Activated T-cell treated with anti-CD3 and anti-CD28 coated beads for 1 hour (primary cell): Measurements from ENCODE around the gene POLE4.

ENCODE experiments used
- DNase-seq: peaks from one replicate; pipeline ENCODE4 v3.0.0-alpha.2; 2020; ENCODE audit warnings: low read depth

Gene POLE4

GRCh38 chr2:74991977-74992376 is 33.5 kb downstream of the POLE4 start:
- no peak for DNase-seq

- no peak for DNase-seq
Observed at GRCh38 chr2:74999468-74999867, 41.0 kb downstream of the POLE4 start.

DNA sequence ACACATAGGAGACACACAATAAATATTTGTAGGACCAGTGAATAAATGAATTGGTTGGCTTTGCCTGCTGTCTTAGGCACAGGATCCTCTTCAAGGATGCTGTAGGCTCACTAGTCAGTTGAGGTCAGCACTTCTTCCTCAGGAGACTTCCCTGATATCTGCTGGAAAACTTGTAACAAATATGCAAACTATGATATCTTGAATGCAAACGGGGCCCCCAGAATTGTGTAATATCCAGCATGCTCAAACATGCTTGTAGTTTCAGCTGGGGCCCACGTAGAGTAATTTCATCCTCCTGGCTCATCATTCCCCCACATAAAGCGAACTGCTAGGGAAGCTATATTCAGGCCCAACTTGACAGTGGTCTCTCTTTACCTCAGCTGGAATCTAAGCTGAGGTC is 43.6 kb downstream of the POLE4 start:
- DNase-seq: no peak

GRCh38 chr2:75003276-75003675 is 44.8 kb downstream of the POLE4 start:
- DNase-seq: no peak

DNA sequence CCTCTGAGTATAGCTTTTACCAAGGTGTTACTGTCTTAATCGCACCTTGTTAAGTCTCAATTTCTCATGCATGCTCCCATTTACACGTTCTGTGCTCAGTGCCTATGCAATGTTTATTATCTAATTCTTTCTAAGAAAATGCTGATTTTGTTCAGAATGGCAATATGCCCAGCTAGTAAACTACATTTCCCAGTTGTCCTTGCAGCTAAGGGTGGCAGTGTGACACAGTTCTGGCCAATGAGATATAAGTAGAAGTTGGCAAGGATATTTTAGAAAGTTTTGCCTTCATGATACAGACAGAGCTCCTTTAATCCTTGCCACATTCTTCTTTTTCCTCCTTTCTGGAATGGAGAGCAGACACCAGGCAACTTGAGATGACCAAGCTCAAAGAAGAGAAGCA is 45.3 kb downstream of the POLE4 start:
- no peak for DNase-seq

- DNase-seq: no peak
Observed at GRCh38 chr2:75006041-75006440, 47.6 kb downstream of the POLE4 start.

DNA sequence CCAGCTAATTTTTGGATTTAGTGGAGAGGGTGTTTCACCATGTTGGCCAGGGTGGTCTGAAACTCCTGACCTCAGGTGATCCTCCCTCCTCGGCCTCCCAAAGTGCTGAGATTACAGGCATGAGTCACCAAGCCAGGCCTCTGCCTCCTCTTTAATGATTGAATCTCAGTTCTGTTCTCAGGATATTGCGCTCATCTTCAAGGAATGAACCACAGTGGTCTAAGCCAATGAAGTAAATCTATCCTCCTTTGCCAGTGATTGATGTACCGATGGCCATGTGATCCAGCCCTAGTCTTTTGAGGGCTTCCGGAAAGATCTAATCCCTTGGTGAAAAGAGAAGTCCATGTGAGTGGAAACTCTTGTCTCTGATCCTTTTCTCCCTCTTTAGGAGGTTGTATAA is 48.6 kb downstream of the POLE4 start:
- no peak for DNase-seq

GRCh38 chr2:75007819-75008218 is 49.4 kb downstream of the POLE4 start:
- DNase-seq: no peak

DNA sequence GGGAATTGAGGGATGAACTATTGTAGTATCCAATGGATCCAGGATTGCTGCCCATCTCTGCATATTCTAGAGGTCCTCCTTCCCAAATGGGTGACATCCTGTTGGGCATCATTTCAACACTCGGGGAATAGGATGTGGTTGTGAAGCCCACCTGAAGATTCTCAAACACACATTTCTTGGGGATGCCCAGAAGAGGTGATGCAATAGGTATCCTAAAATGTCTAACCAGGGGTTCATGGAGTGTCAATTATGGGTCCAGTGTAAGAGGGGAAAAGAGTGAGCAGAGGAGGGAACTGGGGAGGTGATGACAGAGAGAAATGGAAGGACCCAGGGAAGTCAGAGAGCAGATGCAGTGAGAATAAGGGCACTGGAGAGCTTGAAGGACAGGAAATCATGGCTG is 52.1 kb downstream of the POLE4 start:
- no peak for DNase-seq

- DNase-seq: no peak
Observed at GRCh38 chr2:75012080-75012479, 53.6 kb downstream of the POLE4 start.

GRCh38 chr2:75018162-75018561 is 59.7 kb downstream of the POLE4 start:
- no peak for DNase-seq
